Activated gamma-delta T cell (primary cell): ENCODE measurements around the gene NAGPA.

Source experiments
- DNase-seq: peaks from one replicate; lab custom pipeline; 2025; lab: John Stamatoyannopoulos, UW

NAGPA gene

DNA sequence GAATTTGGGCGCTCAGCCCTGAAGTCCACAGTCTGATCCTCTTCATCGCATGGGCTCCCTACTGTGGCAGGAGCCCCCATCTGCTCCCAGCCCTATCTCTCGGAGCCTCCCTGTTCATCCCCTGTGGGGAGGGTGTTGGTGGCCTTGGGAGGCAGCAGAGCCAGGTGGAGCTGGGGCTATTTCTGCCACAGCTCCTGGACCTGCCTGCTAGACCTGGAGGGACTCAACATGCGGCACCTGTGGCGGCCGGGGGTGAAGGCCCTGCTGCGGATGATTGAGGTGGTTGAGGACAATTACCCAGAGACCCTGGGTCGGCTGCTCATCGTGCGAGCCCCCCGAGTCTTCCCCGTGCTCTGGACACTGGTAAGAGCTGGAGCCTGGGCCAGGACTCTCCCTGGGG lies 30.5 kb downstream of the NAGPA start:
- DNase-seq: no peak

DNA sequence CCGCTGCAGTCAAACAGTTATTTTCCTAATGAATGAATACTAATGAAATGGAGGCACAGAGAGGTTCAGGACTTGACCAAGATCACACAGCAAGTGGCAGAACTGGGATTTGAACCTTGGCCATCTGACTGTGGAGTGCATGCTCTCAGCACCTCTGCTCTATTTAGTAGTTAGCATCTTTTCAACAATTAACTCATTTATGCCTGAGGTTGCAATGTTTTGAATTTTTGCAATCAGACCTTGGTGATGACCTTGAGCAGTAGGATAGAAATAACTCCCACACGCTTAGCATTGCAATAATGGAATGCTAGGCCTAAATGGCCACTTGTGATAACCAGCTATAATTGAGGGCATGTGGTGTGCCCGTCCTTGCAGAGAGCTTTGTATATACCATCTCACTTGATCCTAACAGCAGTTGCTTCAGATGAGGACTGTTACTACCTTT lies 31.0 kb downstream of the NAGPA start:
- DNase-seq: no peak

DNA sequence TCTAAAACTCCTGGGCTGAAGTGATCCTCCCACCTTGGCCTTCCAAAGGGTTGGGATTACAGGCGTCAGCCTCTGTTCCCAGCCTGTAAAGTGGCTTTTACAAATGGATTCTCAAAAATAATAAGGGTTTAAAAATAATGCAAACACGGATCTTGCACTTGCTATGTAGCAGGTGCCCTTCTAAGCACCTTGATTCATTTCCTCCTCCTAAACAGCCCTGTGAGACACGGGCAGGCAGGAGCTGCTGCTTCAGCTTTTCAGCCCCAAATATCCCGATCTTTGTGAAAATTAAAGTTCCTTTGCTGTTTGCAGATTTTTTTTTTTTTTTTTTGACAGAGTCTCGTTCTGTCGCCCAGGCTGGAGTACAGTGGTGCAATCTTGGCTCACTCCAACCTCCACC lies 31.7 kb downstream of the NAGPA start:
- no peak for DNase-seq

DNA sequence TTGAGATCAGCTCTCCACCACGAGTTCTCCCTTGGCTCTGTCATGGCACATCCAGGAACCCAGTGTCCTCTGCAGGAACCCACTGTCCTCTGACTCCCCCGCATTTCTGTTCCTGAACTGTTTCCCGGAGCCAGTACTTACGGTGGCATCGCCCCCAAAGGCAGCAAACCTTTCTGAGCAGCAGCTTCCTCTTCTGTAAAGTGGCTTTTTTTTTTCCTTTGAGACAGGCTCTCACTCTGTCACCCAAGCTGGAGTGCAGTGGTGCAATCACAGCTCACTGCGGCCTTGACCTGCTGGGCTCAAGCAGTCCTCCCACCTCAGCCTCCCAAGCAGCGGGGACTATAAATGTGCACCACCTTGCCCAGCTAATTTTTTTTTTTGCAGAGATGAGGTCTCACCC lies 32.2 kb downstream of the NAGPA start:
- DNase-seq: no peak

DNA sequence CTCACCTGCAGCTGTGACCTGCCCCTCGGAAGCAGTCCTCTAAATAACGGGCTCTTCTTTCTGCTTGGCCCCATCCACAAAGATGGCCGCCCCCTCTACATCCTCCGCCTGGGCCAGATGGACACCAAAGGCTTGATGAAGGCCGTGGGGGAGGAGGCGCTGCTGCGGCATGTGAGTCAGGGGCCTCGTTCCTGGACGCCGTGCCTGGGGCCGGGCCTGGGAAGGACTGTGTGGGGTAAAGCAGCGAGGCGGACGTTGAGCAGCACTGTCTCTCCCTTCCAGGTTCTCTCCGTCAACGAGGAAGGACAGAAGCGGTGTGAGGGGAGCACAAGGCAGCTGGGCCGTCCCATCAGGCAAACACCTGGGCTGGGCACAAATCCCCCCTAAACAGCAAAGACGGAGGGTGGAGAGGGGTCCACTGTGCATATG lies 33.1 kb downstream of the NAGPA start:
- no peak for DNase-seq

DNA sequence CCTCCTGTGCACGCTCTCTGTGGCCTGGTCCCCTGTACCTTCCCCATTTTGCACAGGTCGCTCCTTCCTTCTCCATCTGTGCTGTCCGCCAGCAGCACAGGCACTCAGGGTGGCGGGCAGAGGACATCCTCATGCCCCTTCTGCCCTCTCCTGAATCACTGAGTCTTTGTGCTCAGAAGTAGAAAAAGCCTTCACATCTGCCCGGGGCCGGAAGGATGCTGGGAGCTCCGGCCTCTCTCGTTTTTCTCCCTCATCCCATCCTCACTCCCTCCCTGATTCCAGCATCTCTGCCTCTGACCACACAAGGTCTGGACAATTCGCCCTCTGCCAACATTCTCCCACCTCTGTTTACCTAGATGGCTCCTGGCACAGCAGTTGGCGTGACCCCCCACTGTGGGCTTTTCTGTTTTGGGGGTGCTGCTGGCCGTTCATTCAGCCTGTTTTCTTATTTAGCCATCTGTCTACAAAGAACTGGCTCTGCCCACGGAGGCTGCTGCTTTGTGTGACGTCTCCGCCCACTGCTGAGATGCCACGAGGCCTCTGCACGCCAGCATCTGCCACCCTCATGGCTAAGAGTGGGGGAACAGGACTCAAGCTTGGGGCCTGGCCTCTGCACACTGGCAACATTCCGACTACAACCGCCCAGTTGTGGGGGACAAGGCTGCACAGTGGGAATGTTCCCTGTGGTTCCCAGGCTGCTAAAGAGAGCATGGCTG lies 38.9 kb downstream of the NAGPA start:
- DNase-seq: no peak

DNA sequence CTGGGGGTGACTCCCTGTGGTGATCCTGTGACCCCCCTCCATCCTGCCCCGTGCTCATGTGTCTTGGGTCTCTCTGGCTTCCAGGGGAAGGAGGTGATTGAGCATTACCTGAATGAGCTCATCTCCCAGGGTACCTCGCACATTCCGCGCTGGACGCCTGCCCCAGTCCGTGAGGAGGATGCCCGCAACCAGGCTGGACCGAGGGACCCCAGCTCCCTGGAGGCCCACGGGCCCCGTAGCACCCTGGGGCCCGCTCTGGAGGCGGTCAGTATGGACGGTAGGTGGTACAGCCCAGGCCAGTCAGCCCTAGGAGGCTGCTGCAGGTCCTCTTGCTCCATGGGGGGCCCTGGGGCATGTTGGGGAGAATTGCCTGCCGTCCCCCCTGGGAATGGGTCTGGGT lies 42.0 kb downstream of the NAGPA start:
- DNase-seq: no peak

DNA sequence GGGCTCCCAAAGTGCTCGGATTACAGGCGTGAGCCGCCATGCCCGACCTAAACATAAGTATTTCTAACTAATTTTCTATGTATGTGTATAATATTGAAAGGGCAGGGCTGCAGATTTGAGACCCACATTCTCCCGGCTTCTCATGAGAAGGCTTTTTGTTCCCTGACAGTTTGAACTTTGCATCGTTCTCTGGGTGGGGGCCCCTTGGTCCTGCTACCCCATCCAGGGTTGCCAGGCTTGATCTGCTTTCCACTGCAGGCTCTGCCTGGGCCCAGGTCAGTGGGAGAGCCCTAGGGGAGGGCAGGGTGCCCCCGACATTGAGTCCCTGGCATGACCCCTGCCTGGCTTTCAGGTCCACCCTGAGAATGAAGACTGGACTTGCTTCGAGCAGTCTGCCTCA lies 43.3 kb downstream of the NAGPA start:
- no peak for DNase-seq

DNA sequence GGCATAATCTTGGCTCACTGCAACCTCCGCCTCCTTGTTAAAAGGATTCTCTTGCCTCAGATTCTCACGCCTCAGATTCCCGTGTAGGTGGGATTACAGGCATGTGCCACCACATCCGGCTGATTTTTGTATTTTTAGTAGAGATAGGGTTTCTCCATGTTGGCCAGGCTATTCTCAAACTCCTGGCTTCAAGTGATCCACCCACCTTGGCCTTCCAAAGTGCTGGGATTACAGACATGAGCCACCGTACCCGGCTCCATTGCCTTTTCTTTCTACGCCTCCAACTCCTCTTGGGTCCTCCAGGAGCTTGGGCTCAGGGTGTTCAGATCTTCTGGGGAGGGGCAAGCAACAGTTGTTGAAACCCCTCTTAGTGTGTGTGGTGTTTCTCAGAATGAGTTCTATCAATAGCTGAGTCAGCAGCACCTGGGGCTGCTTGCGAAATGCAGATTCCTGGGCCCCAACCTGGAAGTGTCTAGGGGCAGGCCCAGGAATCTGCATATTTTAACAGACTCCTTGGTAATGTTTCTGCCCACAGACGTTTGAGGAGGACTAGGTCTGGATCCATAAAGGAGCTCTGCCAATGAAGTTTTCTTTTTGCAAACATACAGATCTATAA lies 44.2 kb downstream of the NAGPA start:
- no peak for DNase-seq

DNA sequence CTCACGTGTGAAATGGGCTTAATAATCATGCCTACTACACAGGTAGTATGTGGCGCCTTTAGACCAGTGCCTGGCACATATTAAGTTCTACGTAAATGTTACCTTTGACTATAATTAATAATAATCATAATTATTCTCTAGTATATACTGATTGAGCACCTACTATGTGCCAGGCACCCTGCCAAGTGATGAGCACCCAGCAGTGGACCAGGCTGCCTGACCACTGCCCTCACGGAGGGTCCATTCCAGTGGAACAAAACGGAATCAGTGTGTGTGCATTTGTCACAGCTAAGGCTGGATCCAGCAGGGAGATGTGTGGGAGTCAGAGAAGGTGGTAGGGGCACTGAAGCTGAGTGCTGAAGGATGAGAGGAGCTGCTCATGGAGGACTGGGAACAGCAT lies 45.1 kb downstream of the NAGPA start:
- DNase-seq: no peak

DNA sequence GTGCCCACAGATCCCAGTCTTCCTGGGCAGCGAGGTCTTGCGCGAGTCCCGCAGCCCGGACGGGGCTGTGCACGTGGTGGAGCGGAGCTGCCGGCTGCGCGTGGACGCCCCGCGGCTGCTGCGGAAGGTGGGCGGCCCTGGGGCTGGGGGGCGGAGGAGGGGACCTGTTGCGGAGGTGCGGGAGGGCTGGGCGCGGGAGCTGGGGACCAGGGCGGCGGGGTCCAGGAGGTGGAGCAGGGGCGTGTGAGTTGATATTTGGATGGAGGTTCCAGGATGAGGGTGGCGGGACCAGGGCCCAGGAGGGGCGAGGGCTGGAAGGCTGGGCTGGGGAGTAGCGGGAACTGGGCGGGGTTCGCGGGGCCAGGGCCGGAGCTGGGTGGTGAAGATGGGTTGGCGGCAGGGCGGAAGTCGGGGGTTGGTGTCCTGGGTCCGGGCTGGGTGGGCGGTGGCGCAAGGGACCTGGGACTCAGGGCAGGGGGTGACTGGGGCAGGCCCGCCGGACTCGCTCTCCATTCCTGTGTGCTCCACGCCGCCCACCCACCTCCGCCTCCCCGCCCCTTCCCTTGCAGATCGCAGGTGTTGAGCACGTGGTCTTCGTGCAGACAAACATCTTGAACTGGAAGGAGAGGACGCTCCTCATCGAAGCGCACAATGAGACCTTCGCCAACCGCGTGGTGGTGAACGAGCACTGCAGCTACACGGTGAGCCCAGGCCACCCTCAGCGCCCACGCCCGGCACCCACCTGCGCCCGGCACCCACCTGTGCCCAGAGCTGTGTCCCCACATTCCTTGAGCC lies 46.0 kb downstream of the NAGPA start:
- DNase-seq: no peak

DNA sequence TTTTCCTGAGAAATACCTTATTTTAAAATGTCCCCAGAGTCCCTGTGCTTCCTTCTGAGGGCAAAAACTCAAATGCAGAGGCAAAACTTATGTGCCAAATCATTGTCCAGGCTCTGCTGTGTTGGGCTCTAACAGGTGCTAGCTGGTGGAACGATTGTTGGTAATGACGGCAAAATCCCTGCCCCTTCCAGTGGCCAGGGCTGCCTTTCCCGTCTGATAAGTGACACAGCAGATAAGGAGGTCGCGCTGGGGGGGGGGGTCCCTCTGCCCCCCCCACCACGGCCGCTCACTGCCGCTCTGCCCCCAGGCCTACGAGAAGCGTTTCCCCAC lies 46.5 kb downstream of the NAGPA start:
- no peak for DNase-seq

DNA sequence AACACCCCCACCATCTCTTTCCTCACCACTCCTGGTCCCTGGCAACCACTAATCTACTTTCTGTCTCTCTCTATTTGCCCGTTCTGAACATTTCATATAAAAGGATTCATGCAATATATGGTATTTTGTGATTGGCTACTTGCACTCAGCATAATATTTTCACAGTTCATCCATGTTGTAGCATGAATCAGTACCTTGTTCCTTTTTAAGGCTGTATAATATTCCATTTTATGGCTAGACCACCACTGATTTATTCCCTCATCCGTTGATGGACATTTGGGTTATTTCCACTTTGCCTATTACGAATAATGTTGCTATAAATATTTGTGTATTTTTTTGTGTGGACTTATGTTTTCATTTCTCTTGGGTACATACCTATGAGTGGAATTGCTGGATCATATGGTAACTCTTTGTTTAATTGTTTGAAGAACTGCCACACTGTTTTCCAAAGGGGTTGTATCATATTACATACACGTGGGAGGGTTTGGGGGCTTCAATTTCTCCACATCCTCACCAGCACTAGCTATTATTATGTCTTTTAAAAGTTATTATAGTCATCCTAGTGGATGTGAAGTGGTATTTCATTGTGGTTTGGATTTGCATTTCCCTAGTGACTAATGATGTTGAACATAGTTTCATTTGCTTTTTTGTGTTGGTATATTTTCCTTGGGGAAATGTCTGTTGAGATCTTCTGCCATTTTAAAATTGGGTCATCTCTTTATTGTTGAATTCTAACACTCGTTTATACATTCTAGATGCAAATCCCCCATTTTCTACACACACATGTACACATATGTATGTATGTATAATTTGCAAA lies 49.4 kb downstream of the NAGPA start:
- DNase-seq: no peak

DNA sequence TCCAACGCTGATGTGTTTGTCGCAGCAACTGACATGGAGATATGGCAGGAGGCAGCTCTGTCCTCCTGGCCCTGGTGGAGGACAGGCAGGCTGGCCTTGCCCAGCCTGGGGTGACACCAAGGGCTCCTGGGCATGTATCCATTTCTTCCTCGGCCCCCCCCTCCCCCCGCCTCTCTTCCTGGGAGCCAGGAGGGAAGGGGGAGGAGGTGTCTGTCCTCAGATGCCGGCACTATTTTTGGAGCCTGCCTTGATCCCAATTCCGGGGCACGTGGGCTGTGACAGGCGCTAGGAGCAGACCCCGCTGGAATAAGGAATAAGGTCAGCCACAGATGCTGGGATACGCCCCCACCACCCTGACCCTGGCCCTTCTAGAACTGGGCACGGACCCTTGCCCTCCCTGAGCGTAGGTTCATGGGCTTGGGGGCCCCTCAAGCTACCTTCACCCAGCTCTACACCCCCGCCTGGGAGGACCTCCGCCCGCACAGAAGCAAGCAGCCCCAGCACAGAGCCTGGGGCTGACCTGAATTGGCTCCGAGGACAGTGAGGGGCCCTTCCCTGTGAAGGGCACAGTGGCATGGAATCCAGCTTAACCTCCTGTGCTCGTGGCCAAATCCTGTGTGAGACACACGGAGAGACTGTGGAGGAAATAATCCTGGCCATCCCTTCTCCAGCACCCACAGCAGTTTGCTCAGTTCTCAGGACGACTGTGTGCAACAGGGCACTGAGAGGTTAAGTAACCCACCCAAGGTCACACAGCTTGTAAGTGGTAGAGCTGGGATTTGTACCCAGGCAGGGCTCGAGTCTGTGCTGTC lies 51.5 kb downstream of the NAGPA start:
- DNase-seq: no peak

DNA sequence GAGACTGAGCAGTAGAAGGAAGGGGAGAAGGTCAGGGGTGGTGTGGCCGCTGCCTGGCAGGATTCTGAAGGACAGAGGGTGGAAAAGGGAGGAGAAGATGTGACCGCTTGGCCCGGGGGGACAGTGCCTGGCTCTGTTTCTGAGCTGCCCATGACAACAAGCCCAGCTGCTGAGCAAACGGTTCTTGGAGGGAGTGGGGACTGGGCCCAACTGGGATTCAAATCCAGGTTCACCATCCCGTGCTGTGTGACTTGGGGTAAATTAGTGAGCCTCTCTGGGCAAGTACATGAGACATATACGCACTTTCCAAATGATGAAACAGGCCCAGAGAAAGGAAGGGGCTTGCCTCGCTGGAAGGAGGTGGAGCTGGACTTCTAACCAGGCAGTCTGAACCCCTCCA lies 52.3 kb downstream of the NAGPA start:
- no peak for DNase-seq

DNA sequence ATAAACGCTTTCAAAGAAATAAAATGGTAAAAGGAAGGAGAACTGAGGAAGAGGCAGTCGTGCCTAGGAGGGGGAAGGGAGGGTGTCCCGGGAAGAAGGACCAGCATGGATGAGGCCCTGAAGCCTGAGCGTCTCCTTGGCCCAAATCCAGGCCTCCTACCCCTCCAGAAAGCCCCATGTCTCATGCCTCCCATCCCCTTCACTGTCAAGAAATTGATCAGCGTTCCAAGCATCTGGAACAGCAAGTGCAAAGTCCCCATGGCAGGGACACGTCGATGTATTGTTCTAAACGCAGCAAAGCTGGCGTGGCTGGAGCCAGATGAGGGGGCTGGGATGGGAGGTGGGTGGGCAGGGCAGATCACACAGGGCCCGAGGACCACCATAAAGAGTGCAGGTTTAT lies 53.0 kb downstream of the NAGPA start:
- no peak for DNase-seq

DNA sequence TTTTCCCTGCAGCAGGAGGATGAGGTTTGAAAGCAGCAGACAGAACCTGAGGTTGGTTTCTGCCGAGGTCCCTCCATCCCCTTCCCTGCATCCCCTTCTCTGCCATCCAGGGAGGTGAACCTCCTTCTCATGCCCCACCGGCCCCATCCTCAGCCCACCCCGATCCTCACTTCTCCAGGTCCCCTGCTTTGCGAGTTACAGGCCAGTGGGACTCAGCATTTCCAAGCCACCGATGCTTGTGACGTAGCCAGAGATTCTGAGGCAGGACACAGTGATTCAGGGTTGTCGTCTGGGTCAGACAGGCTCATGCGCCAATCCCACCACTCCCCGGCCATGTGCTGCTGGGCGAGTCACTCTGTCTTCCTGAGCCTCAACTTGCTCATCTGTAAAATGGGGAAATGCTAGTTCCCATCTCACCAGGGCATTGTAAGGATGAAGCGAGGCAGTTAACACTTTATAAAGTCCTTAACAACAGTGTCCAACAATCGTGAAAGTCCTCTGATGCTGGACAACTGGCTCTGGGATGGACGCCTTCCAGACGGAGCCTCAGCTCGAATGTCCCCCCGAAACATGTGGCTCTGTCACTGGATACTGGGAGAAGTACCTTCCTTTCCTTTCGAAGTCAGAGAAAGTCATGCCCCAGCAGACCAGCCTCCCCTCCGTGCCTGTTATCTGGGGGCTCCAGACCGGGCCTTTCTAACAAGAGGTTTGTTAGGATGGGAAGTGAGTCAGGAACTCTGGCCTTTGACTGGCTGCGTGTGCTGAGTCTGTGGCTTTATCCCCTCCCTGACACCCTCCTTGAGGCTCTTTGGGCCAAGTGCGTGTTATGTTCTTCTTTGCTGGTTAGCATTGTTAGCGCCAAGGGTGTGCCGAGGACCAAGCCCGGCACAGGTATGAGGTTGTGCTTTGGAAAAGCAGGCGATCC lies 53.7 kb downstream of the NAGPA start:
- no peak for DNase-seq

DNA sequence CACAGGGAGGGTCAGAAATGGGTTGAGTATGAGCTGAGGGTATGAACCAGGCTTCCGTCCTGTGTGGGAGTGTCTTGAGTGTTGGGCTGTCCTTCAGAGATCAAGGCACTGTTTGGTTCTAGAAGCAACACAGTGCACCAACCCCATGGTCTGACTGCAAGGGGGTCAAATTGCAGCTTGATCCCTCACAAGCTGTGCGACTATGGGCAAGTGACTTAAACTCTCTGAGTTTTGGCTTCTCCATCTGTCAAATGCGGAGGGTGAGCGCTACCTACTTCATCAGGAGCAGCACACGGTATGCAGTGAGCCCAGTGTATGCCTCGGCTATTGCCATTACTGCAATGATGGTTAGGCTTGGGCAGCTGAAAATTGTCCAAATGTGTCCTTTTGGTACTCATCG lies 54.6 kb downstream of the NAGPA start:
- DNase-seq: no peak

DNA sequence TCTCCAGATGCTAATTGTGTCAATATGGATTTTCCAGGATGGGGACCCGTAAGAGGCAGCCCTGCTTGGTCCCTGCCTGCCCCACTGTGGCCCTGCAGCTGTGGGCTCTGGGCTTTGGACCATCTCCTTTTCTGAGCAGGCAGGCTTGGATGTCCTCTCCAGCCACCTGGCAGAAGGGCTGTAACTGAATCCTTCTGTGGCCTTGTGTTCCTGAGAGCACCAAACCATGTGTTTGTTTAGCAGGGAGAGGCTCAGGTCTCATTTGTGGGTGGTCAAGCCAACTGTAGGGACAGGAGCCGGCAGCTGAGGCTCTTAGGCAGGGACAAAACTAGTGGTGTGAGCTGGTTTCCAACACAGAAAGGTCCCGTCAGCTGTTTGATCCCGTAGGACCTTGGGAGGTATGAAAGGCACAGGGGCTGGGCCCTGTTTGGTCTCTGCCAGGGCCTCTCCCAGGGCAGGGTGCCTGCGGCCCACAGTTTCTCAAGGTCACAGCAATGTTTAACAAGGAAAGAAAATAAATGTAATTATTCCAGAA lies 57.1 kb downstream of the NAGPA start:
- DNase-seq: no peak

DNA sequence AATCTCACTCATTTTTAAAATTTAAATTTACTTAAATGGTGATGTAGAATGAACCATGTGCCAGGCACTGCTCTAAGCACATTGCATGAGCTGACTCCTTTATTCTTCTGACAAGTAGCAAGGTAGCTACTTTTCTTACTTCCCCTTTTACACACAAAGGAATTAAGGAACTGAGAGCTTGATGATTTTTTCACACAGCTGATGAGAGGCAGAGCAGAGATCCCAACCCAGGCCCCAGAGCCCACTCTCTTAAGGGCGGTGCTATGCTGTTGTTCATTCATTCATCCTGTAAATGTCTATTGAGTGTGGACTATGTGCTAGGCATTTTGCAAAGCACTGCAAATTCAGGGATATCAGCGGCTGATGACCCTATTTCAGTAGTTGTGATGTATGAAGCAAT lies 57.7 kb downstream of the NAGPA start:
- DNase-seq: no peak
